ENCODE results near the gene FBXO22. TPM values are rescaled to one million over a fixed set of nuclear protein-coding genes. Genes with fewer than 3 reads are reported as not detected.

The FBXO22 gene
- 30.8 and 41.1 TPM in 2 replicates for total RNA-seq

DNA sequence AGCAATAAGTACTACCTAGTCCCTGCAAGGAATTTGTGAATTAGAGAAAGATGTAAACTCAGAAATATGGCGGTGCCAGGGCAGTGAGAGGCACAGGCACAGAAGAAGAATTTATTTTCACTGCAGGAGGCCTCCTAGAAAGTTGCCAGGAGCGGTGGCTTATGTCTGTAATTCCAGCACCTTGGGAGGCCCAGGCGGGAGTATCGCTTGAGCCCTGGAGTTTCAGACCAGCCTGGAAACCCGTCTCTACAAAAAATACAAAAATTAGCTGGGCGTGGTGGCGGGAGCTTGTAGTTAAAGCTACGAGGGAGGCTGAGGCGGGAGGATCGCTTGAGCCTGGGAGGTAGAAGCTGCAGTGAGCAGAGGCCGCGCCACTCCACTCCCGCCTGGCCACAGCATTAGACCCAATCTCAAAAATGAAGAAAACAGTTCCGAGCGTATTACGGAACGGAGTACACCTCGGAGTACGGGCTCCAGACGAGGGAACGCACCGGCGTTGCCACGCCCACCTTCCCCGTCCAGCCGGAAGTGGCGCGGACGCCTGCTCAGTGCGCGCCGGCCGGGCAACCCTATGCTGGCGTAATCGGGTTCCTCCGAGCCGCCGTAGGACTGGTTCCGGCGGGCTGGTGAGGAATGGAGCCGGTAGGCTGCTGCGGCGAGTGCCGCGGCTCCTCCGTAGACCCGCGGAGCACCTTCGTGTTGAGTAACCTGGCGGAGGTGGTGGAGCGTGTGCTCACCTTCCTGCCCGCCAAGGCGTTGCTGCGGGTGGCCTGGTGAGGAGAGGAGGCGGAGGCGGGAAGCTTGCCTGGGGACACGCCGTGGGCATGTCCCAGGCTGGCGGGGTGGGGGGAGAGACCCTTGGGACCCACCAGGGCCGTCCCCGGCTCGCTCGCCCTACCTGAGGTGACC lies at the start of gene FBXO22:
Gene FBXO22 (plus strand): TSS at position 548 of the 909 bp plus-strand sequence. CDS start 86 bp downstream, at position 634.

Other genes starting within 250 kb of the FBXO22 start
- gene CSPG4, start 191.0 kb upstream of the FBXO22 start, total RNA-seq = 14.2 and 22.8 TPM in 2 replicates
- gene UBE2Q2, start 60.4 kb upstream of the FBXO22 start, total RNA-seq = 26.6 and 29.4 TPM in 2 replicates
- gene NRG4, start 108.5 kb downstream of the FBXO22 start, total RNA-seq = not detected in 2 replicates
- under 0.01 and 0.25 TPM in 2 replicates for gene TMEM266, start 156.1 kb downstream of the FBXO22 start, total RNA-seq

All from mesangial cell (primary cell).